SU-DHL-6 (cell line): Measurements from ENCODE around the gene AGPAT4.

Source experiments
- H2AFZ ChIP-seq: fragments of 200-600 bp; sonication (generic); 2 replicates; pipeline ENCODE4 v1.6.1; 2014; ENCODE audit warnings: low read depth, mild to moderate bottlenecking, moderate library complexity, mixed read lengths, antibody characterized with exemption, low read length; ENCODE audit not compliant: severe bottlenecking
- H3F3A ChIP-seq: fragments of 200-600 bp; shearing (Covaris generic); 2 replicates; pipeline ENCODE4 v1.6.0; 2016; ENCODE audit warnings: antibody characterized with exemption, mild to moderate bottlenecking; ENCODE audit not compliant: insufficient read depth
- H3K27ac ChIP-seq: fragments of 200-600 bp; sonication (generic); 2 replicates; pipeline ENCODE4 v1.5.1; 2016; ENCODE audit warnings: low read depth, mild to moderate bottlenecking, low read length, moderate library complexity, mixed read lengths
- H3K27me3 ChIP-seq: fragments of 200-600 bp; sonication (generic), shearing (Covaris generic); 2 replicates; pipeline ENCODE4 v1.6.0; 2014; ENCODE audit warnings: mild to moderate bottlenecking, low read length
- H3K36me3 ChIP-seq: fragments of 200-600 bp; sonication (generic); 2 replicates; pipeline ENCODE4 v1.6.1; 2014; ENCODE audit warnings: mild to moderate bottlenecking, low read length, mixed read lengths
- H3K4me2 ChIP-seq: fragments of 300-600, 200-600 bp; shearing (Covaris generic), sonication (generic); 2 replicates; pipeline ENCODE4 v1.6.0; 2014; ENCODE audit warnings: low read length, low read depth, mild to moderate bottlenecking; ENCODE audit not compliant: poor library complexity, severe bottlenecking
- H3K4me3 ChIP-seq: fragments of 200-600 bp; sonication (generic); 2 replicates; pipeline ENCODE4 v1.5.1; 2014; ENCODE audit warnings: antibody characterized with exemption, low read length, mild to moderate bottlenecking, mixed read lengths; ENCODE audit not compliant: insufficient read depth, poor library complexity, severe bottlenecking
- H3K79me2 ChIP-seq: fragments of 200-600 bp; sonication (generic); 2 replicates; pipeline ENCODE4 v1.6.1; 2014; ENCODE audit warnings: mild to moderate bottlenecking, low read length, moderate library complexity; ENCODE audit not compliant: insufficient read depth
- H3K9ac ChIP-seq: fragments of 200-600 bp; sonication (generic); 2 replicates; pipeline ENCODE4 v1.7.0; 2014; ENCODE audit warnings: mild to moderate bottlenecking, low read length
- H3K9me2 ChIP-seq: fragments of 200-600 bp; sonication (generic); replicated peaks from 2 replicates; pipeline ENCODE4 v1.6.1; 2014; ENCODE audit warnings: low read length; ENCODE audit not compliant: insufficient read depth
- H3K9me3 ChIP-seq: fragments of 200-600 bp; sonication (generic); 2 replicates; pipeline ENCODE4 v1.6.1; 2014; ENCODE audit warnings: low read length, mixed read lengths; ENCODE audit not compliant: insufficient read depth
- H4K20me1 ChIP-seq: fragments of 200-600 bp; sonication (generic); 2 replicates; pipeline ENCODE4 v1.6.1; 2014; ENCODE audit warnings: low read depth, mild to moderate bottlenecking, antibody characterized with exemption, low read length, moderate library complexity, mixed read lengths
- CTCF ChIP-seq: fragments of 200-600 bp; sonication (generic); IDR thresholded peaks from one replicate; pipeline ENCODE4 v1.5.1; 2017; ENCODE audit warnings: antibody characterized with exemption, mild to moderate bottlenecking, low read length, moderate library complexity; ENCODE audit not compliant: insufficient read depth, poor library complexity, severe bottlenecking
- EZH2phosphoT487 ChIP-seq: fragments of 200-600 bp; sonication (generic), shearing (Covaris generic); conservative IDR thresholded peaks from 2 replicates; pipeline ENCODE4 v1.6.1; 2018; ENCODE audit warnings: mild to moderate bottlenecking, antibody characterized with exemption, low read length, moderate library complexity, mixed read lengths

Gene AGPAT4

GRCh38 chr6:161211380-161212035 is 62.4 kb downstream of the AGPAT4 start:
- Histone ChIP-seq H3K9me2 (no peaks in the 10 kb centered on the region), H3K27me3 (no peaks in the 10 kb centered on the region), H3F3A (no peaks in the 10 kb centered on the region), H3K4me2 (no peak overlapping the region), H3K27ac (no peak overlapping the region), H3K9me3 (0 out of 2 replicates have a peak, but pooled peaks cover 7% of the 10 kb centered on the region), H3K79me2 (no peaks in the 10 kb centered on the region), H3K9ac (no peak overlapping the region), H2AFZ (no peak overlapping the region), H3K36me3 (peaks cover 5% of the 10 kb centered on the region; the same call in 1 of the 2 replicates), H3K4me3 (no peak overlapping the region), H4K20me1 (no peaks in the 10 kb centered on the region)
- TF ChIP-seq CTCF (no peak), EZH2phosphoT487 (no peak)

- Histone ChIP-seq H3K9me2 (no peaks in the 10 kb centered on the region), H3K36me3 (peaks cover 5% of the 10 kb centered on the region; the same call in 1 of the 2 replicates), H3K9me3 (0 out of 2 replicates have a peak, but pooled peaks cover 7% of the 10 kb centered on the region), H3K79me2 (no peaks in the 10 kb centered on the region), H3F3A (no peaks in the 10 kb centered on the region), H3K9ac (no peak overlapping the region), H3K27me3 (no peaks in the 10 kb centered on the region), H3K4me3 (no peak overlapping the region), H3K27ac (no peak overlapping the region), H3K4me2 (no peak overlapping the region), H4K20me1 (no peaks in the 10 kb centered on the region), H2AFZ (no peak overlapping the region)
- no peak for TF ChIP-seq EZH2phosphoT487
- TF ChIP-seq CTCF = no peak
These were observed 63.0 kb downstream of the AGPAT4 start for GRCh38 chr6:161210857-161211256.

GRCh38 chr6:161207200-161207599 is 66.7 kb downstream of the AGPAT4 start:
- Histone ChIP-seq H3K27ac (no peak overlapping the region), H3K79me2 (no peaks in the 10 kb centered on the region), H3K4me2 (no peak overlapping the region), H2AFZ (no peak overlapping the region), H3K36me3 (peaks cover 5% of the 10 kb centered on the region; the same call in 1 of the 2 replicates), H4K20me1 (no peaks in the 10 kb centered on the region), H3K9ac (no peak overlapping the region), H3K9me3 (0 out of 2 replicates have a peak, but pooled peaks cover 7% of the 10 kb centered on the region), H3K4me3 (no peak overlapping the region), H3K9me2 (no peaks in the 10 kb centered on the region), H3F3A (no peaks in the 10 kb centered on the region), H3K27me3 (no peaks in the 10 kb centered on the region)
- TF ChIP-seq CTCF (no peak), EZH2phosphoT487 (no peak)
